DMS 273 treated with DMSO at 0.1 percent for 48 hours (cell line): Measurements from ENCODE around the gene TENM4.

Experiments used
- DNase-seq: peaks from one replicate; lab custom pipeline; 2025; lab: John Stamatoyannopoulos, UW

The TENM4 gene

DNA sequence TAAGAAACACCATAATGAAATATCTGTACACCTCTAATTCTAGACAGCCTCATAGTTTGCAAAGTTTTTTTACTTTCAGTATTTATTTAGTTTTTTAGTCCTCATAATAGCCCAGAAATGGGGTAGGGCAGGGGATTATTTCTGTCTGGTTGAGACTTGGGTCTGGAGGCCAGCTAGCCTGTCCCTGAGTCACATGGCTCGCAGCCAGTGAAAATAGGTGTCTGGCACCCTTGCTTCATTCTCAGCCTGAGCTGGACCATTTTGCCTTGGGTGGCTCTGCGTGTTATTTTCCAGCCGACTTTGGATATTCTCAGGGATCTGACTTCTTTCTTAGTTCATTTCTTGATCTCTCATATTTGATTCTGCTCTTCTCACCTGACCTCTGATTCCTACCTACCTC lies 742.2 kb downstream of the TENM4 start:
- DNase-seq: no peak

GRCh38 chr11:78696177-78696576 lies 744.7 kb downstream of the TENM4 start:
- DNase-seq: no peak

DNA sequence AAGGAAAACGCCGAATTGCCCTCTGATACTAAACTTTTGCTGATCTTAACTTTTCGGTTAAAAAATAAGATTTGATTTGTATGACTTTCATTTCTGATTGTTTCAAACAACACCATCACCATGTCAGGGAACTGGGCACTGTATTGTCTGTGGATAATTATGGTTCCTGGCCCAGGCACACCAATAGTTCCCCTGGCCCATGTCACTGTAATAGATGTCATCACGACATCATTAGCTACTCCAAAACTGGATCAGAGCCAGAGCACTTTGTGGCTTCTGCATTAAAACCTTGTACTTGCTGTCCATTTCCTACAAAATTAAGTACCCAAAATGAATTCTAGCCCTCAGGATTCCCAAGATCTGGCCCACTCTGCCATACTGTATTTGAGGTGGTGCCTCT lies 746.7 kb downstream of the TENM4 start:
- DNase-seq: no peak

DNA sequence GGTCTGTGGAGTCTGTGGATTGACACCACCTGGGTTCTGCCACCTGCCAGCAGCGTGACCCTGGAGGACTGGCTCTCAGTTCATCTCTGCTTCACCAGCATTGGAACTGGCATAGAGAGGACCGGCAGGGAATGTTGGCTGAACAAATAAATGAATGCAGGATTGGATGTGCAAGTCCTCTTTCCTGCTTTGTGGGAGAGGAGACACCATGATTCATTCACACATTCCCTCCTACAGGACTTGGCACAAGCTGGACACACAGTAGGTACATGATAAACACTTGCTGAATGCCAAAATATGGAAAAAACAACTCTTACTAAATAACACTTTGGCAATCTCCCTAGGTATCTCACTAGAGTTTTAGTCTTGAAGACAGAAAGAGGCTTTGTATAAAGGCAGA lies 749.6 kb downstream of the TENM4 start:
- no peak for DNase-seq

- DNase-seq: no peak
These were observed 750.4 kb downstream of the TENM4 start for GRCh38 chr11:78690352-78690987.

DNA sequence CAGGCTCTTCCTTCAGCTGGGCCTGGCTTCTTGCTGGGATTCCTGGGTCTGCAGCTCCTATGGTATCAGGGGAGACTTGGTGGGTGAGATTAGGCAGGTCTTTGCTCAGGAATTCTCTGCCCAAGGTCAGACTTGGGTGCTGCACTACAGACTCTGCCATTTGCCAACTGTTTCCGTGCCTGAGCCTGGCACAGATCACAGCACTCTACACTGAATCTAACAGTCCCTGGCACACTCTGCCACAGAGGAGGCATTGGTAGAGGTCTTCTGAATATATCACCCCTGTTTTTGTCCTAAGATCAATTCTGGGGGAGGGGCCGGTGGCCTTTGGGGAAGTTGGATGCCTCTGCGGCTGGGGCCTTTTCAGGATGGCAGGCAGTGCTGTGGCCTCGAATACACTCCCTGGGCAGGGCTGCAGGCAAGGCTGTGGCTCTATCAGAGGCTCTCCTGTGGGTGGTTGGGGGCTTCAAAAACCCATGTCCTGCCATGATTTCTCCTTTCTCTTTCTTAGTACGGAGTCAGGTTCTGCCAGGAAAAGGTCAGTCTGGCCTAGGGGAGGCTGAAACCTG lies 751.2 kb downstream of the TENM4 start:
- no peak for DNase-seq

DNA sequence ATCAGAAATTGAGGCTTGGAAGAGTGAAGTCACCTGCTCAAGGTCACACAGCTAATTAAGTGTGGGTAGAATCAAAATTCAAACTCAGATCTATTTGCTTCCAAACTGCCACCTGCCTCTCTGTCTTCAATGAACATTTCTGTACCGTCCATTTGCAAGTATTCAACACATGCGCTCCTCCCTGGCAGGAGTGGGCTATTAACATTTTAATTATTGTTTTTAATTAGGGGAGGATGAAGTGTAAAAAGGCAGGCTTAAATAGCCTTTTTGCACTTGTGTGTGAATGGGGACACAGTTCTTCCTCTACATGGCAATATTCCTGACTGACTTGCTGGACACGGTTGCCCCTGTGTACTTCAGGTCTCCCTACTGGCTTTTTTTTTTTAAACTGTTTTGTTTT lies 751.7 kb downstream of the TENM4 start:
- no peak for DNase-seq

- no peak for DNase-seq
These were observed 752.4 kb downstream of the TENM4 start for GRCh38 chr11:78688460-78688859.

DNA sequence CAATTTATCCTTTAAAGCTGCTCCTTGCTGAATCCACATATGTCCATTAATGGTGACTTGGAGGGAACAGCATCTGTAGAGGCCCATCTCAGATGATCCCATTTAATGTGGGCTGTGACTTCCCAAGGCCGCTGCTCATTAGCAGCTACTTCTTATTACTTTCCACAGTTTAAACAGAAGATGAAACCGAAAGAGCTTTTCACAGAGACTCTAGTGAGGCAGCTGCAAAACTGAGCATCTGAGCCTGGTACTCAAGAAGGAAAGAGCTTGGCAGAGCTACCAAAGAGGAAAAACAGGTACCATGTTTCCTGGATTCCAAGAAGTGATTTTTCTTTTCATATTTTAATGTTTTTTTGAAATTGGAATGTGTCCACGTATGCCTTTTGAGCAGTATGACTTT lies 755.7 kb downstream of the TENM4 start:
- DNase-seq: no peak

- no peak for DNase-seq
These were observed 756.5 kb downstream of the TENM4 start for GRCh38 chr11:78684377-78684776.

DNA sequence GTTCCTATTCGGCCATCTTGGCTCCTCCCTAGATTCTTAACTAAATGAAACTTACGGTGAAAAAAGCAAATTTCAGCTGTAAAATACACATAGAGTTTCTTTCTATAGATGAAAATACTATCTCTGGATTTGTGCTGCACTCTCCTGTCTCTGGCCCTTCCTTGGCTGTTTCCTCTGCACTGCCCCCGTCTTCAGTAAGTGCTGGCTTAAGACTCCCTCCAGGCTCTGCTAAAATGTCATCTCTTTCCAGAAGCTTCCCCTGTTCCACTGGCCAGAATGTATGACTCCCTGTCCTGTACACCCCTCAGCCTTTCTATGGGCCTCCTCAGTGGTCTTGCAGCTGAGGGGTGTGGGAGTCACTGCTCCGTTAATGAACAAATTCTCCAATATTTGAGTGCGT lies 757.1 kb downstream of the TENM4 start:
- DNase-seq: no peak

DNA sequence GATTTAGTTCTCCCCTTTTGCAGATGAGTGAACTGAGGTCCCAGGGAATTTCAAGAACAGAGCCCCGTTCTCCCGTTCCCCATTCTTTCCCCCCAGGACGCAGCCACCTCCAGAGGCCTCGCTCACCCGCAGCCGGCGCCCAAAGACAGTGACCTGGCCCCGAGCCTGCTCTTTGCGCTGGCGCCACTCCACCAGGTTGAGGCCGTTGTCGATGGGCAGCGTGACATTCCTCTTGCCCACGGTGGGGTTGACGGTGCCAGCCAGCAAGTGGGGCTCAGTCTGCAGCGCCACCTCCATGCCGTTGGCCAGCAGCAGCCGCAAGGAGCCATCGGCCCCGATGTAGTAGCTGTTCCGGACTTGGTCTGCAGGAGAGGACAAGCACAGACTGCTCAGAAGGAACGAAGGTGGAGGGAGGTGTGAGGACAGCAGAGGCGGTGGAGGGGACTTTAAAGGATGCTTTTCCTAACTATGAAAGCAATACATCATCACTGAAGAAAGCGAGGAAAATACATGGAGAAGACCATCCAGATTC lies 764.7 kb downstream of the TENM4 start:
- DNase-seq: no peak

- DNase-seq: no peak
These were observed 767.8 kb downstream of the TENM4 start for GRCh38 chr11:78672850-78673620.

GRCh38 chr11:78669249-78669648 lies 771.6 kb downstream of the TENM4 start:
- DNase-seq: no peak

DNA sequence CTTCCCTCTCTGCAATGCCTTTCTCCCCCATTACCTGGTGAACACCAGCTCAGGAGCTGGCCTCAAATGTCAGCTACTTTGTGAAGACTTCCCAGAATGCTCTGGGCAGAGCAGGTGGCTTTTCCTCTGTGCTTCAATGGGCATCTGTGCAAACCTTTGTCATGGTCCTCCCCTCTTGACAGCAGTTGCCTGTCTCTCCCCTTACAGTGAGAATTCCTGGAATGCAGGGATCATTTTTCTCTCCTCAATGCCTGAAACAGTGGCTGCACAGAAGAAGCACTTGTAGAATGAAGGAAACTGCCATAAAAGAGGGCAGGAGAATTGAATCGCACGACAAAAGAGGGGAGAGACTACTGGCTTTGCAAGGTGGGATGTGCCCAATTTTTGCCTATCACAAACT lies 773.4 kb downstream of the TENM4 start:
- no peak for DNase-seq

DNA sequence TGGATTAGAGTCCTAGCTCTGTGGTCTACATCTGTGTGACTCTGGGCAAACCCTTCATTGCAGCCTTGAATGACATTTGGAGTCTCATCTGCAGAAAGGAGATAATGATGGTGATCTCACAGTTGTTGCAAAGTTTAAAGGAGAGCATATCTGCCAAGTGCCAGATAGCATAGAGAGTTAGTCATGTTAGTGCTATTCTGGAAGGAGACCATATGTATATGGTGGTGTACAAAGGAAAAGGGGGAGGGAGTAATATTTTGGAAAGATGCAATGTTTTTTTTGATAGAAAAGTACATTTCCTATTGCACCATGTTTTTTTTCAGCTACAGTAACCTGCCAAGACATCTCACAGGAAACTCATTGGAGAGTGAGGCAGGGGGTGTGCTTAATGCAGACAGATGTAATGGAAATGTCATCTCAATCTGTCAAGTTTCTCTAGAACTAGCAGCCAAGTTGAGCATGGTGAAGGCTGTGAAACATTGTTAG lies 774.1 kb downstream of the TENM4 start:
- no peak for DNase-seq

- no peak for DNase-seq
These were observed 776.2 kb downstream of the TENM4 start for GRCh38 chr11:78664636-78665035.

- no peak for DNase-seq
These were observed 778.0 kb downstream of the TENM4 start for GRCh38 chr11:78662811-78663210.

DNA sequence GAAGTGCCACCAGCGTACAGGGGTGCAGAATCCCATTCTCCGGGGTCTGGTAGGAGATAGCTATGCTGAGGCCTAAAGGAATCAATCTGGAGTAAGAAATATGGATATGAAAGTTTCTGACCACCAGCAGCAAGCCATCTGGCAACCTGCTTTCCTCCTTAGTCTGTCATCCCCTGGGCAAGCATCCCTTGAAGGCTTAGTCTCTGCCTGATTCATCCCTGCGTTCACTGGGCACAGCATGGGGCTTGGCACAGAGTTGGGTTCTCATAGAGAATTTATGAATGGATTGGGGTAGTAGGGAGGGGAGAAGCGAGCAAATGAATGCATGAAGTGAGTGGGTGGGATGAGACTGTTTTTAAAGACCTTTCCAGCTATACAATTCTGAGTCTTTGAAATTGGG lies 780.4 kb downstream of the TENM4 start:
- DNase-seq: no peak

DNA sequence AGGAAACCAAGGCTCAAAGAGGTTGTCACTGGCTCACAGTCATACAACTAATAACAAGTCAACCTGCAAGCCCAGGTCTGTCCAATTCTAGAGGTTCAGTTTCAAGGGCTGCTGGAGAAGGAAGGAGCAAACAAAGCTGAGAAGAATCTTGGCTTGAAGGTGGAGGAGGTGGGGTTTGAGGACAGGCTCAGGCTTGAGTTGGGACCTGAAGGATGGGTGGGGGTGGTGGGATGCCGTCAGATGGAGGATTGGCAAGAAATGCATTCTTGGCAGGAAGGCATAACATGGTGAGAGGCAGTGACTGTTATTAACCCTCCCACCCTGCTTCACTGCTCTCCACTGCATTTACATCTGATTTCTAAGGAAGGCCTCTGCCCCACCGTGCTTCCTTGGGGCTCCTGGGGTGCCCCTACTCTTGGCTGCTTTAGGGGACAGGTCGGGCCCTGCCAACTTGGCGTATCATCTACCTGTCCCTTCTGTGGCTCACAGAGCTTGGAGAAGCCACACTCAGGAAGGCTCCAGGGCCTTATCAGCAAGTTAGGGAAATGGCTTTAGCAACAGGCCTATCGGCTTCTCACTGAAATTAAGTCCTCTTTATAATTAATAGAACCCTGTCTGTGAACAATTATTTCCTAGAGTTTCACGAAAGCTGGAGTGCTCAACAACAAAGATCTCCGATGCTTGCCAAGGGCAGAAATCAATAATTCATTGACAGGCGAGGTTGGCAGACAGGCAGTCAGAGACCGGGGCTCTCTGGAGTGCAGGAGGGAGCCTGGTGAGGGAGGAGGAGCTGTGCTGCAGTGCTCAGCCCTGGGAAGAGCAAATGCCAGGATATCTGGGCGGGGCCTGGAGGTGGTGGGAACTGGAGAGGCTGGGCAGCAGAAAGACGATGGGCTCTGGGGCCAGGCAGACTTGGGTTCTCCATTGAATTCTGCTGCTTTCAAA lies 781.2 kb downstream of the TENM4 start:
- DNase-seq: no peak

GRCh38 chr11:78657968-78658839 lies 782.6 kb downstream of the TENM4 start:
- no peak for DNase-seq
